PC-3 (cell line): ENCODE results near the gene MSH2. TPM values are rescaled to one million over a fixed set of nuclear protein-coding genes. Genes with fewer than 3 reads are reported as not detected.
A peak's percentile ranks its signal among the peaks of the same experiment; 100 is the strongest.

Experiments
- ATAC-seq: fragments of 200-7000 bp; cut with Tn5 transposase; 2 replicates; pipeline ENCODE4 v1.9.1; 2020; ENCODE audit warnings: mild to moderate bottlenecking, moderate library complexity
- BruUV-seq: library from RNA; stranded (reverse); fragments of 400-500 nt; replicated peaks from 2 replicates; lab custom pipeline; 2021; lab: Mats Ljungman, UMichigan
- CTCF ChIA-PET: fragments of 300-600 bp; sonication (Branson Sonifier 250); formaldehyde crosslinking; loops from one replicate; lab custom pipeline; 2022; ENCODE audit warnings: antibody characterized with exemption; lab: Charles Lee
- POLR2A ChIA-PET: fragments of 300-600 bp; sonication (Branson Sonifier 250); formaldehyde crosslinking; loops from one replicate; lab custom pipeline; 2022; ENCODE audit warnings: antibody characterized with exemption; ENCODE audit not compliant: unreplicated experiment; lab: Charles Lee
- DNase-seq: peaks from one replicate; pipeline ENCODE4 v3.0.0-alpha.2; 2015
- H2AFZ ChIP-seq: fragments of 300-600 bp; sonication (generic); 2 replicates; pipeline ENCODE4 v1.6.0; 2016; ENCODE audit warnings: antibody characterized with exemption, low read length
- H3F3A ChIP-seq: fragments of 300-600 bp; sonication (generic); one replicate; pipeline ENCODE4 v1.6.0; 2017; ENCODE audit warnings: antibody characterized with exemption, low read length, control low read depth, mild to moderate bottlenecking; ENCODE audit not compliant: unreplicated experiment
- H3K27ac ChIP-seq: fragments of 300-600 bp; sonication (generic); 2 replicates; pipeline ENCODE4 v1.5.1; 2016; ENCODE audit warnings: mild to moderate bottlenecking, low read length
- H3K27me3 ChIP-seq: fragments of 300-600 bp; sonication (generic); 2 replicates; pipeline ENCODE4 v1.6.1; 2016; ENCODE audit warnings: low read length, mixed read lengths
- H3K36me3 ChIP-seq: fragments of 300-600 bp; sonication (generic); 2 replicates; pipeline ENCODE4 v1.6.1; 2016; ENCODE audit warnings: low read depth, mixed run types, low read length, mixed read lengths
- H3K4me1 ChIP-seq: fragments of 300-600 bp; sonication (generic); 2 replicates; pipeline ENCODE4 v1.5.1; 2016; ENCODE audit warnings: low read length; ENCODE audit not compliant: insufficient read depth
- H3K4me2 ChIP-seq: fragments of 300-600 bp; sonication (generic); 2 replicates; pipeline ENCODE4 v1.6.0; 2016; ENCODE audit warnings: low read length
- H3K4me3 ChIP-seq: fragments of 300-600 bp; sonication (generic); 2 replicates; pipeline ENCODE4 v1.5.1; 2016; ENCODE audit warnings: mild to moderate bottlenecking, low read length, mixed read lengths
- H3K79me2 ChIP-seq: fragments of 300-600 bp; sonication (generic); 2 replicates; pipeline ENCODE4 v1.6.1; 2017; ENCODE audit warnings: low read length, mixed read lengths
- H3K9ac ChIP-seq: fragments of 300-600 bp; sonication (generic); 2 replicates; pipeline ENCODE4 v1.6.0; 2016; ENCODE audit warnings: mild to moderate bottlenecking, low read length
- H3K9me2 ChIP-seq: fragments of 300-600 bp; sonication (generic); replicated peaks from 2 replicates; pipeline ENCODE4 v1.6.1; 2016; ENCODE audit warnings: mixed run types, low read length, mixed read lengths
- H3K9me3 ChIP-seq: fragments of 300-600 bp; sonication (generic); 2 replicates; pipeline ENCODE4 v1.6.1; 2016; ENCODE audit warnings: low read length, mixed read lengths
- H4K20me1 ChIP-seq: fragments of 300-600 bp; sonication (generic); 2 replicates; pipeline ENCODE4 v1.6.1; 2016; ENCODE audit warnings: low read length, mixed read lengths
- EZH2 ChIP-seq: fragments of 300-600 bp; sonication (generic); IDR thresholded peaks from one replicate; pipeline ENCODE4 v1.6.1; 2017; ENCODE audit warnings: antibody characterized with exemption, mild to moderate bottlenecking, low read length; ENCODE audit not compliant: unreplicated experiment
- EZH2phosphoT487 ChIP-seq: fragments of 300-600 bp; sonication (generic); IDR thresholded peaks from 2 replicates; pipeline ENCODE4 v1.6.1; 2018; ENCODE audit warnings: mild to moderate bottlenecking, antibody characterized with exemption, low read length, borderline replicate concordance
- intact Hi-C: fragments of 100-400 bp; cut with micrococcal nuclease; formaldehyde crosslinking; loops from 2 replicates; pipeline ENCODE4 v1.9.0; 2023
- total RNA-seq: library from RNA; depleted of rRNA; stranded (reverse); fragments of >200 nt; gene quantifications from 2 replicates; pipeline ENCODE4 v1.2.3, GENCODE V29; 2014
- TF ChIP-seq, protein P1 (sequence below): fragments of 300-600 bp; sonication (generic); conservative IDR thresholded peaks from 2 replicates; pipeline ENCODE4 v1.5.1; 2017; ENCODE audit warnings: antibody characterized with exemption, low read depth, mild to moderate bottlenecking, low read length

MSH2 gene
- total RNA-seq, 1 experiment from 2014 or later, result 70.7 TPM

DNA sequence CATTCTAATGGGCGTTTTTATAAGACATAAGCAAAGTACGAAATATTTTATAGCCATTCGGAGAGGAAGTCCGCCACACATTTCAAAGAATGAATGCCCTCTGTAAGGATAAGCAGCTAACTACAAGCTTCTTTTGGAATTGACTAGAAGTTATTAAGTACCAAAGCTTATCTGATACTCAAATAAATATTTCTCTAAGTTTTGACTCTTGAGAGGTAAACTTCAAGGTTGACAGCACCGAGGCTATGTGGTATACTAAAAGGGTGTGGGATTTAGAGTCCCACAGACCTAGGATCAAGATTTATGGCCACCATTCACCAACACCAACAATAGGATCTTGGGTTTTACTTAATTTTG is 48.1 kb upstream of the MSH2 start:
- ATAC-seq (no peak; the same call in 1 of the 2 replicates), DNase-seq (no peak)
- TF ChIP-seq EZH2, result no peak
- TF ChIP-seq EZH2phosphoT487, result no peak
- TF ChIP-seq, protein P1, sequence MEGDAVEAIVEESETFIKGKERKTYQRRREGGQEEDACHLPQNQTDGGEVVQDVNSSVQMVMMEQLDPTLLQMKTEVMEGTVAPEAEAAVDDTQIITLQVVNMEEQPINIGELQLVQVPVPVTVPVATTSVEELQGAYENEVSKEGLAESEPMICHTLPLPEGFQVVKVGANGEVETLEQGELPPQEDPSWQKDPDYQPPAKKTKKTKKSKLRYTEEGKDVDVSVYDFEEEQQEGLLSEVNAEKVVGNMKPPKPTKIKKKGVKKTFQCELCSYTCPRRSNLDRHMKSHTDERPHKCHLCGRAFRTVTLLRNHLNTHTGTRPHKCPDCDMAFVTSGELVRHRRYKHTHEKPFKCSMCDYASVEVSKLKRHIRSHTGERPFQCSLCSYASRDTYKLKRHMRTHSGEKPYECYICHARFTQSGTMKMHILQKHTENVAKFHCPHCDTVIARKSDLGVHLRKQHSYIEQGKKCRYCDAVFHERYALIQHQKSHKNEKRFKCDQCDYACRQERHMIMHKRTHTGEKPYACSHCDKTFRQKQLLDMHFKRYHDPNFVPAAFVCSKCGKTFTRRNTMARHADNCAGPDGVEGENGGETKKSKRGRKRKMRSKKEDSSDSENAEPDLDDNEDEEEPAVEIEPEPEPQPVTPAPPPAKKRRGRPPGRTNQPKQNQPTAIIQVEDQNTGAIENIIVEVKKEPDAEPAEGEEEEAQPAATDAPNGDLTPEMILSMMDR, result no peak
- peak overlapping the region; percentile 60 for H2AFZ ChIP-seq
- no peaks in the 10 kb centered on the region for H3K79me2 ChIP-seq
- peak overlapping the region; percentile 76 for H3K4me2 ChIP-seq
- intact Hi-C loops, result loop anchor here (1.0 kb wide), 1 partner anchor 10 kb away; no protein-coding TSS in a partner anchor
- no peaks in the 10 kb centered on the region for H3K9me2 ChIP-seq
- H3F3A ChIP-seq, result peaks cover 8% of the 10 kb centered on the region
- H3K4me3 ChIP-seq, result peak overlapping the region; percentile 45
- peaks cover 27% of the 10 kb centered on the region for H3K4me1 ChIP-seq
- H4K20me1 ChIP-seq, result no peaks in the 10 kb centered on the region
- H3K9ac ChIP-seq, result peak overlapping the region; percentile 60
- no peaks in the 10 kb centered on the region for H3K9me3 ChIP-seq
- H3K27ac ChIP-seq, result peak overlapping the region; percentile 87
- ChIA-PET CTCF (no interaction called here), POLR2A (interaction anchor here (0.6 kb wide), 1 partner anchor 84 kb away, joined by 3 read pairs; no protein-coding TSS in a partner anchor)
- H3K36me3 ChIP-seq, result no peaks in the 10 kb centered on the region
- BruUV-seq, result no TSS peak
- no peaks in the 10 kb centered on the region for H3K27me3 ChIP-seq

DNA sequence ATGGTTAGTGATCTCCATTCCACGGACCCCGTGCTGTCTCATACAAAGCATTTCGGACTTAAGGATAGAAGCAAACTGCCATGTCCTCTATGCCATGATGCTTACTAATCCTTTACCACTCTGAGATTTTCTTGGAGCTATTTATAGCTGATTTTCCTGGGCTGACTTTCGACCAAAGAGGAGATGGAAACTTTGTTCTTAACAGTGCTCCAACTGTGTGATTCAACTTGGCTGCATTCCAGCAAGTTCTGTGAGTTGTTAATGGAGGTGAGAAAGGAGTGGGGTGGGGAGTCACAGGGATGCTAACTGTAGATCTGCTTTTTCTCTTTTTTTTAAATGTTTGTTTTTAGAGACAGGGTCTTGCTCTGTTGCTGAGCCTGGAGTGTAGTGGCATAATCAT is 45.5 kb upstream of the MSH2 start:
- no peaks in the 10 kb centered on the region for H3K79me2 ChIP-seq
- H2AFZ ChIP-seq, result no peak overlapping the region
- DNase-seq, result peak; percentile 55
- no peaks in the 10 kb centered on the region for H3K36me3 ChIP-seq
- ChIA-PET POLR2A (no interaction called here), CTCF (no interaction called here)
- intact Hi-C loops, result no loop called here
- no peaks in the 10 kb centered on the region for H3K9me3 ChIP-seq
- H3K27ac ChIP-seq, result no peak overlapping the region
- H3K9ac ChIP-seq, result no peak overlapping the region
- H3K9me2 ChIP-seq, result no peaks in the 10 kb centered on the region
- H3K4me3 ChIP-seq, result no peak overlapping the region
- no peaks in the 10 kb centered on the region for H3K27me3 ChIP-seq
- no peaks in the 10 kb centered on the region for H4K20me1 ChIP-seq
- no TSS peak for BruUV-seq
- H3K4me2 ChIP-seq, result no peak overlapping the region
- no peak for ATAC-seq
- peaks cover 40% of the 10 kb centered on the region for H3K4me1 ChIP-seq
- peaks cover 8% of the 10 kb centered on the region for H3F3A ChIP-seq
- no peak for TF ChIP-seq EZH2phosphoT487
- TF ChIP-seq, protein P1, result no peak
- no peak for TF ChIP-seq EZH2

DNA sequence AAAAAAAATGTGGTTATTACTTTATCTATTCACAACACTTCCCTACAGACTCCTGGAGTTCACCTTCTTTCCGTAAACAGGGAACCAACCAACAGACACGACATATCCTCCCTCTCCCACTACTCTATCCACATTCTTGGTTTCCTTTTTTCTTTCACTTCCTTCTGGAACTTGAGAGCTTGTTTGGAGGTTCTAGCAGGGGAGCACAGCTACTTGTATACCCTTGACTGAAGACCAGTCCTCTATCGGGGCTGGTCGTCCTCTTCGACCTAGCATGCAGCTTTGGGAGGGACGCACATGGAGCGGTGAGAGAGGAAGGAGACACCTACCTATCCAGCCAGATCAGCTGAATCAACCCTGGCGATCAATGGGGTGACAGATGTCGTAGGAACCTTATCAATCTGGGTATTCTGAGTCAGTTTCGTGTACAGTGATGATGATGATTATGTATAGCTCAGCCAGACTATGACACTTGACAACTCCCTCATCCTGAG is 43.5 kb upstream of the MSH2 start:
- ChIA-PET CTCF (no interaction called here), POLR2A (no interaction called here)
- no peaks in the 10 kb centered on the region for H3K27me3 ChIP-seq
- no peak overlapping the region for H2AFZ ChIP-seq
- BruUV-seq, result no TSS peak
- peaks cover 5% of the 10 kb centered on the region for H3F3A ChIP-seq
- H3K4me2 ChIP-seq, result no peak overlapping the region
- no peaks in the 10 kb centered on the region for H3K9me2 ChIP-seq
- peaks cover 33% of the 10 kb centered on the region for H3K4me1 ChIP-seq
- TF ChIP-seq EZH2 (no peak), EZH2phosphoT487 (no peak)
- TF ChIP-seq, protein P1, result no peak
- no peak for DNase-seq
- H4K20me1 ChIP-seq, result no peaks in the 10 kb centered on the region
- H3K36me3 ChIP-seq, result no peaks in the 10 kb centered on the region
- ATAC-seq, result no peak
- H3K27ac ChIP-seq, result no peak overlapping the region
- no peak overlapping the region for H3K9ac ChIP-seq
- intact Hi-C loops, result no loop called here
- H3K79me2 ChIP-seq, result no peaks in the 10 kb centered on the region
- H3K4me3 ChIP-seq, result no peak overlapping the region
- no peaks in the 10 kb centered on the region for H3K9me3 ChIP-seq
